IMR-90 (cell line): ENCODE measurements around the gene RPL10.

Experiments
- CEBPB ChIP-seq: IDR thresholded peaks from 2 replicates; pipeline ENCODE4 v1.6.1; 2012; ENCODE audit warnings: low read depth, low read length, improper control_type of control experiment
- CTCF ChIP-seq: conservative IDR thresholded peaks from 2 replicates; pipeline ENCODE4 v1.5.1; 2012; ENCODE audit warnings: mild to moderate bottlenecking, low read depth, low read length, improper control_type of control experiment
- ELK1 ChIP-seq: fragments of 150-350 bp; IDR thresholded peaks from 2 replicates; pipeline ENCODE4 v1.6.1; 2016; ENCODE audit warnings: low read depth, mild to moderate bottlenecking, low read length, moderate library complexity, borderline replicate concordance
- FOS ChIP-seq: fragments of 150-350 bp; IDR thresholded peaks from 2 replicates; pipeline ENCODE4 v1.6.1; 2016; ENCODE audit warnings: low read depth, low read length
- MAZ ChIP-seq: IDR thresholded peaks from 2 replicates; pipeline ENCODE4 v1.6.1; 2012; ENCODE audit warnings: low read depth, mild to moderate bottlenecking, low read length, improper control_type of control experiment, moderate library complexity, borderline replicate concordance
- MXI1 ChIP-seq: IDR thresholded peaks from 2 replicates; pipeline ENCODE4 v1.6.1; 2012; ENCODE audit warnings: low read depth, mild to moderate bottlenecking, low read length, moderate library complexity, borderline replicate concordance
- NFE2L2 ChIP-seq: fragments of 150-350 bp; IDR thresholded peaks from 2 replicates; pipeline ENCODE4 v1.6.1; 2016; ENCODE audit warnings: low read depth, mild to moderate bottlenecking, low read length
- POLR2A ChIP-seq: IDR thresholded peaks from 2 replicates; pipeline ENCODE4 v1.6.1; 2012; ENCODE audit warnings: mild to moderate bottlenecking, low read depth, low read length
- RAD21 ChIP-seq: IDR thresholded peaks from 2 replicates; pipeline ENCODE4 v1.6.1; 2012; ENCODE audit warnings: low read length, improper control_type of control experiment
- RCOR1 ChIP-seq: IDR thresholded peaks from 2 replicates; pipeline ENCODE4 v1.6.1; 2012; ENCODE audit warnings: mild to moderate bottlenecking, low read length, improper control_type of control experiment; ENCODE audit not compliant: insufficient replicate concordance
- RFX5 ChIP-seq: IDR thresholded peaks from 2 replicates; pipeline ENCODE4 v1.8.0; 2012; ENCODE audit warnings: low read depth, mild to moderate bottlenecking, low read length, moderate library complexity
- SMC3 ChIP-seq: fragments of 150-350 bp; IDR thresholded peaks from 2 replicates; pipeline ENCODE4 v1.6.1; 2016; ENCODE audit warnings: low read depth, mild to moderate bottlenecking, antibody characterized with exemption, low read length, moderate library complexity
- USF2 ChIP-seq: fragments of 150-350 bp; IDR thresholded peaks from 2 replicates; pipeline ENCODE4 v1.6.1; 2017; ENCODE audit warnings: mild to moderate bottlenecking, antibody characterized with exemption, low read length, low read depth

- TF ChIP-seq RCOR1 (no peak), CTCF (no peak), CEBPB (no peak), RFX5 (no peak), USF2 (no peak), MAZ (no peak), POLR2A (no peak), RAD21 (no peak), FOS (no peak), SMC3 (no peak), ELK1 (no peak), NFE2L2 (no peak), MXI1 (no peak)
These were observed 47.6 kb downstream of the RPL10 start for GRCh38 chrX:154445776-154446175.
